Measurements from ENCODE around the gene VAMP2.

- TF ChIP-seq CTCF (IDR thresholded peaks at IDR 0.05; ENCODE audit: insufficient read depth, low read length, poor library complexity, severe bottlenecking) (no peak), EZH2phosphoT487 (conservative IDR thresholded peaks at IDR 0.05; ENCODE audit: low read length) (no peak)
Observed at GRCh38 chr17:8110456-8110804, 52.3 kb downstream of the VAMP2 start.
